CD4-positive, alpha-beta T cell treated with Interleukin-17A for 1 hour (primary cell): Measurements from ENCODE around the gene KDM6B.

Experiments used
- DNase-seq: peaks from one replicate; pipeline ENCODE4 v3.0.0-alpha.2; 2020

Gene KDM6B

DNA sequence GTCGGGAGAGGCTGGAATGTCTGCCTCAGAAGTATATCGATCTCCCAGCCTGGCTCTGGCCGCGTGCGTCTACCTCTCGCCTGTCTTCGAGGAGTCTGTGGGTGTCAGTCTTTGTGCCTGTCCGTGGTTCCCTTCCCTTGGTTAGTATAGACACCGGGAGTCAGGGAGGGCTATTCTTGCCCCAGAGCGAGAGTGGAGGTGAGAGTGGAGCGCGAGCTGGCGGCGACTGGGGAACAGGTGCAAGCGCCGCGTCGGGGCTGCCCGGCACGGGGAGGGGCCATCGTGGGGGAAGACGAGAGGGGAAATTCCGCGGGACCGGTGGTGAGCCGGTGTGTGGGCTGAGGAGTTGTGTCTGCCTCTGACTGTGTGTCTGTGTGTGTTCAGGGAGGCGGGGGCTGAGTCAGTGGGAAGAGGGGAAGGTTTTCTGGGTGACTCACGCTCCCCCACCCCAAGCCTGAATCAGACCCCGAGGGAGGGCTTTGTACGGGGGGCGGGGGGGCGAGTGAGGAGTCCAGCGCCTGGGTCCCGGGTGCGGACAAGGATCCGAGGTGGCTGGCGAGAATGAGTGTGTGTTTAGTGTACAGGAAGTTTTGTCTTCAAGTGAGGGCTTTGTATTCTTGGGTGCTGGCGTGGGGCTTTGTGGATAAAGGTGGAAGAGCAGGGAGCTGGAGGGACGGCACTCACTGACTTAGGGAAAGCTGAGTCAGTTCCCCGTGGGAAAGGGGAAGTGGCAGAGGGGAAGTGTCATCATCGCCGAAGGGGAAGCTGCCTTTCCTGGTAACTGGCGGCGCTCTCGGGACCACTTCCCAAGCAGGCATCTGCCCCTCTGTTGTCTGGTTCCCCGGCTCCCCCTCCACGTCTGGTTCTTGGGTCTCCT, 8.6 kb downstream of the KDM6B start:
- peak; percentile 99 for DNase-seq

DNA sequence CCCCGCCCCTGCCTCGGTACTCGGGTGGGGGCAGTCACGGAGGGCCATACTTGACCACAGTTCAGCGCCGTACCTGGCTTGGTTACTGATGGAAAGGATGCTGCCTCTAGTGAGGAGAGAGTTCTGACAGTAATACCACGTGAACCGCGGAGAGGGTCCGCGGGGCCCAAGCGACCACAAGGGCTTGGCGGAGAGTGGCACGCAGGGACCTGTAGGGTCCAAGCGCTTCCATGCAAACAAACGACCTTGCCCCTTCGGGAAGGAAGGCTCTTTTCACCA, 9.2 kb downstream of the KDM6B start:
- DNase-seq: no peak

DNA sequence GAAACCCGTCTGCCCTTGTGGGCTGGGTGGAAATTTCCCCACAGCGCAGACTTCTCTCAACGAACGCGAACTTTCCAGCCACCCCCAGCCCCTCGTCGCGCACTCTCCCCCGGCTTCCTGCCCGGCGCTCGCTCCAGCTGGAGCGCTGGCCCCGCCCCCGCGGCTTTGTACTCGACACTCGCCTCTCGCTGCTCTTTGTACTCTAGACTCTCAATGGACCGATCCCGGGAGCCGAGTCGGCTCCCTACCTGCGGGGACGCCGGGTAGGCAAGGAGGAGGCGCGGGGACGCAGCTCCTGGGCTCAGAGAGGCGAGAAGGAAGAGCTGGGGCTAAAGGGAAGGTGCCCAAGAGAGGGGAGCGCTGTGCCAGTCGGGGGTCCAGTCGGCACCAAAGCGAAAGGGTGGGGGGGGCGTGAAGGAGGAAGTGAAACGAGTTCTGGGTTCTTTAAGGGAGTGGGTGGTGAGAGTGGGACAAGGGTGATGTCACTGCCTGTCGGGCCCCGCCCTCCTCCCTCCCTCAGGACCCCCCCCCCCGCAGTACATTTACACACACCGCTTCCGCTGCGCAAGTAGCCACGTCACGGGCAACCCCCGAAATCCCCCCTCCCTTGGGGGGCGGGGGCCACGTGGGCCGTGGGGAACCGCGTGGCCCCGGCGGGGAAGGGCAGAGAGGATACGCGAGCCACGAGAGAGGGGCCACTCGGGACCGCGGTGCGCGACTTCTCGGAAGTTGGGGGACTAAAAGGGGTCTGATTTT, 9.7 kb downstream of the KDM6B start:
- DNase-seq: peak; percentile 96

DNA sequence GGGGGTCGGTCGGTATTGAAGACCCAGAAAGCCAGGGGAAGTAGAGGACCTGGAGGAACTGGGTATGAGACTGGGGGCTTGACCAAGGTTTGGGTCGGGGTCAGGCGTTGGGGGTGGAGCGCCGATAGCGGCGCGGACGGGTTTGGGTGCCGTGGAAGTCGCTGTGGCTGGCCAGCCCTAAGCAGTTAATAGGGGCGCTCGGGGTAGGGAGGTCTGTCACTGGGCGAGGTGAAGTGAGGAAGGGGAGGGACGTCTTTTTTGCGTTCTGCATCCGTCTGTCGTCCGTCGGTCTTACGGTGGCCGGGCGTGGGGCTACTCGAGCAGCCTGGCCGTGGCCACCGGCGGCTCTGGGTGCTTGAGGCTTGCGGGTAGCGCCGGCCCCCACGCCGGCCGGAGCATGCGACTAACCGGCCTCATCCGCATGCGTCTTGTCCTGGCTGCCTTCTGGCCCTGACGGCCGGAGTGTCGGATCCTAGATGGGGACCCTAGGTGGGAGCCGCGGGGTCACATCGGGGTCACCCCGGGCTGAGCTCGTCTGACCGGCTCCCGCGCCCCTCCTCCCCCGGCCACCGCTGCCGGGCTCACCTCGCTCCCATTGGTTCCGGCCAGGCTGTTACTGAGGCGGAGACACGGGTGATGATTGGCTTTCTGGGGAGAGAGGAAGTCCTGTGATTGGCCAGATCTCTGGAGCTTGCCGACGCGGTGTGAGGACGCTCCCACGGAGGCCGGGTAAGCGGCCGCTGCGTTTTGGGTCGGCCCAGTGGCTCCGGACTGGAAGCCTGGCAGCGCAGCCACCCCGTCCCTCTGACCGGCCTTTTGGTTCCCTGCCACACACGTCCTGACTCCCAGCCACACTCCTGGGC, 10.5 kb downstream of the KDM6B start:
- peak; percentile 92 for DNase-seq

DNA sequence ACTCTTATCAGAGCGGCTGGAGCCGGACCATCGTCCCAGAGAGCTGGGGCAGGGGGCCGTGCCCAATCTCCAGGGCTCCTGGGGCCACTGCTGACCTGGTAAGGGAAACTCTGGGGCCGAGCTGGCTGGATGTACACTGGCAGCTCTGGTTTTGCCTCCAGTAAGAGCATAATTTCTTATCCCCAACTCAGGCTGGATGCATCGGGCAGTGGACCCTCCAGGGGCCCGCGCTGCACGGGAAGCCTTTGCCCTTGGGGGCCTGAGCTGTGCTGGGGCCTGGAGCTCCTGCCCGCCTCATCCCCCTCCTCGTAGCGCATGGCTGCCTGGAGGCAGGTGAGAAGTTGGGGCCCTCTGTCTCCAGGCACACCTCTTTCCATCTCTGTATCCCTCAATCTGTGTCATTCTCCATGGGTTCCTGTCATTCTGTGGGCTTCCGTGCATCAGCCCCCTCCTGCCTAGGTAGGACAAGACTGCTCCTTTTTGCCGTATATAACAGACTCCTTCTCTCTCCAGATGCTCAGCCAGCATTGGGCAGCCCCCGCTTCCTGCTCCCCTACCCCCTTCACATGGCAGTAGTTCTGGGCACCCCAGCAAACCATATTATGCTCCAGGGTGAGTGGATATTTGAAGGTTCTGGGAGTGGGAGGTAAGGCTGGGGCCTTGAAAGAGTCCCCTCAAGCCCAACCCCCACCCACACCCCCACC, 11.5 kb downstream of the KDM6B start:
- peak; percentile 18 for DNase-seq

DNA sequence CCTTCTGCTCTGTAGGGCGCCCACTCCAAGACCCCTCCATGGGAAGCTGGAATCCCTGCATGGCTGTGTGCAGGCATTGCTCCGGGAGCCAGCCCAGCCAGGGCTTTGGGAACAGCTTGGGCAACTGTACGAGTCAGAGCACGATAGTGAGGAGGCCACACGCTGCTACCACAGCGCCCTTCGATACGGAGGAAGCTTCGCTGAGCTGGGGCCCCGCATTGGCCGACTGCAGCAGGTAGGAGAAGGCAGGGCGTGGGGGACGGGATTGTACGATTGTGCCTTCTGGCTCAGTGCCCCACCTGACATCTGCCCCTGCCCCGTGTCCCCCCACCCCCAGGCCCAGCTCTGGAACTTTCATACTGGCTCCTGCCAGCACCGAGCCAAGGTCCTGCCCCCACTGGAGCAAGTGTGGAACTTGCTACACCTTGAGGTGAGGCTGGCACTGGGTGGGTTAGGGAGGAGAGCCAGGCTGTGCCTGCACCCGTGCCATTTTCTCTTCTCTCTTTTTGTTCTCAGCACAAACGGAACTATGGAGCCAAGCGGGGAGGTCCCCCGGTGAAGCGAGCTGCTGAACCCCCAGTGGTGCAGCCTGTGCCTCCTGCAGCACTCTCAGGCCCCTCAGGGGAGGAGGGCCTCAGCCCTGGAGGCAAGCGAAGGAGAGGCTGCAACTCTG, 12.2 kb downstream of the KDM6B start:
- DNase-seq: no peak

DNA sequence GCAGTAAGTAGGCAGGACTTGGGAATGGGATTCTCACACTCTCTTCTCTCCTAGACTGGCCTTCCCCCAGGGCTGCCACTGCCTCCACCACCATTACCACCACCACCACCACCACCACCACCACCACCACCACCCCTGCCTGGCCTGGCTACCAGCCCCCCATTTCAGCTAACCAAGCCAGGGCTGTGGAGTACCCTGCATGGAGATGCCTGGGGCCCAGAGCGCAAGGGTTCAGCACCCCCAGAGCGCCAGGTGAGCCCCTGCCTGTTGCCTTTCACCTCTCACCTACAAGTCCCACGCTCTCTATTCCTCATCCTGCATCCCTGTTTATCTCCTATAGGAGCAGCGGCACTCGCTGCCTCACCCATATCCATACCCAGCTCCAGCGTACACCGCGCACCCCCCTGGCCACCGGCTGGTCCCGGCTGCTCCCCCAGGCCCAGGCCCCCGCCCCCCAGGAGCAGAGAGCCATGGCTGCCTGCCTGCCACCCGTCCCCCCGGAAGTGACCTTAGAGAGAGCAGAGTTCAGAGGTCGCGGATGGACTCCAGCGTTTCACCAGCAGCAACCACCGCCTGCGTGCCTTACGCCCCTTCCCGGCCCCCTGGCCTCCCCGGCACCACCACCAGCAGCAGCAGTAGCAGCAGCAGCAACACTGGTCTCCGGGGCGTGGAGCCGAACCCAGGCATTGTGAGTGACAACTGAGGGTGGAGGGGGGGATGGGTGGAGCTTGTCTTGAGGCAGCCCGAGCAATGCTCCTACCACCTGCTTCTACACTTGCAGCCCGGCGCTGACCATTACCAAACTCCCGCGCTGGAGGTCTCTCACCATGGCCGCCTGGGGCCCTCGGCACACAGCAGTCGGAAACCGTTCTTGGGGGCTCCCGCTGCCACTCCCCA, 13.0 kb downstream of the KDM6B start:
- peak; percentile 32 for DNase-seq

DNA sequence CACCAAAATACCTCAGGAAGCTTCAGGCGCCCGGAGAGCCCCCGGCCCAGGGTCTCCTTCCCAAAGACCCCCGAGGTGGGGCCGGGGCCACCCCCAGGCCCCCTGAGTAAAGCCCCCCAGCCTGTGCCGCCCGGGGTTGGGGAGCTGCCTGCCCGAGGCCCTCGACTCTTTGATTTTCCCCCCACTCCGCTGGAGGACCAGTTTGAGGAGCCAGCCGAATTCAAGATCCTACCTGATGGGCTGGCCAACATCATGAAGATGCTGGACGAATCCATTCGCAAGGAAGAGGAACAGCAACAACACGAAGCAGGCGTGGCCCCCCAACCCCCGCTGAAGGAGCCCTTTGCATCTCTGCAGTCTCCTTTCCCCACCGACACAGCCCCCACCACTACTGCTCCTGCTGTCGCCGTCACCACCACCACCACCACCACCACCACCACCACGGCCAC, 14.1 kb downstream of the KDM6B start:
- DNase-seq: peak; percentile 38

DNA sequence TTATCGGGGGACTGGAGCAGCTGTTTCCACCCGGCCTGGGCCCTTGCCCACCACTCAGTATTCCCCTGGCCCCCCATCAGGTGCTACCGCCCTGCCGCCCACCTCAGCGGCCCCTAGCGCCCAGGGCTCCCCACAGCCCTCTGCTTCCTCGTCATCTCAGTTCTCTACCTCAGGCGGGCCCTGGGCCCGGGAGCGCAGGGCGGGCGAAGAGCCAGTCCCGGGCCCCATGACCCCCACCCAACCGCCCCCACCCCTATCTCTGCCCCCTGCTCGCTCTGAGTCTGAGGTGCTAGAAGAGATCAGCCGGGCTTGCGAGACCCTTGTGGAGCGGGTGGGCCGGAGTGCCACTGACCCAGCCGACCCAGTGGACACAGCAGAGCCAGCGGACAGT, 14.7 kb downstream of the KDM6B start:
- no peak for DNase-seq

DNA sequence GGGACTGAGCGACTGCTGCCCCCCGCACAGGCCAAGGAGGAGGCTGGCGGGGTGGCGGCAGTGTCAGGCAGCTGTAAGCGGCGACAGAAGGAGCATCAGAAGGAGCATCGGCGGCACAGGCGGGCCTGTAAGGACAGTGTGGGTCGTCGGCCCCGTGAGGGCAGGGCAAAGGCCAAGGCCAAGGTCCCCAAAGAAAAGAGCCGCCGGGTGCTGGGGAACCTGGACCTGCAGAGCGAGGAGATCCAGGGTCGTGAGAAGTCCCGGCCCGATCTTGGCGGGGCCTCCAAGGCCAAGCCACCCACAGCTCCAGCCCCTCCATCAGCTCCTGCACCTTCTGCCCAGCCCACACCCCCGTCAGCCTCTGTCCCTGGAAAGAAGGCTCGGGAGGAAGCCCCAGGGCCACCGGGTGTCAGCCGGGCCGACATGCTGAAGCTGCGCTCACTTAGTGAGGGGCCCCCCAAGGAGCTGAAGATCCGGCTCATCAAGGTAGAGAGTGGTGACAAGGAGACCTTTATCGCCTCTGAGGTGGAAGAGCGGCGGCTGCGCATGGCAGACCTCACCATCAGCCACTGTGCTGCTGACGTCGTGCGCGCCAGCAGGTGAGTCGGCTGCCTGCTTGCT, 15.2 kb downstream of the KDM6B start:
- peak; percentile 23 for DNase-seq

DNA sequence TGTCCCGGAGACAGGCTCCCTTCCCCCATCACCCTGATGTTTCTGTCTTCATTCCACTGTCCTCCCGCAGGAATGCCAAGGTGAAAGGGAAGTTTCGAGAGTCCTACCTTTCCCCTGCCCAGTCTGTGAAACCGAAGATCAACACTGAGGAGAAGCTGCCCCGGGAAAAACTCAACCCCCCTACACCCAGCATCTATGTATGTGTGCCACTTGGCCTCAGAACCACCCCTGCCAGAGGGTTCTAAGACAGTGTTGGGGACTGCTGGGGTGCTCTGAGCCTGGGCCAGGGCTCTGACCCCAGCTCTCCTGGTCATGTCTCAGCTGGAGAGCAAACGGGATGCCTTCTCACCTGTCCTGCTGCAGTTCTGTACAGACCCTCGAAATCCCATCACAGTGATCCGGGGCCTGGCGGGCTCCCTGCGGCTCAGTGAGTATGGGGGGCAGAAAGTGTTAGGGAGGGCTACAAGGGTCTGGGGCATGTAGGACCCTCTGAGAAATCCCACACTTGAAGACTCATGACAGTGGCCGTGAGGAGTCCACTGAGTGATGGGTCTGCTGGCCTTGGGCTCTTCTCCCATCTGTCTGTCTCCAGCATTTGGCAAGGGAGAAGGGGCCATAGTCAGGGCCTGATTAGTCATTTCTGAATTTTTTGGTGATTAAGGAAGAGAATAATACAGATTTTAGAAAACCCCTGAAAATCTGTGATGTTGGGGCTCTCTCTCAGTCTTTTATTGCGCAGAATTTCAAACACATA, 15.9 kb downstream of the KDM6B start:
- DNase-seq: no peak

DNA sequence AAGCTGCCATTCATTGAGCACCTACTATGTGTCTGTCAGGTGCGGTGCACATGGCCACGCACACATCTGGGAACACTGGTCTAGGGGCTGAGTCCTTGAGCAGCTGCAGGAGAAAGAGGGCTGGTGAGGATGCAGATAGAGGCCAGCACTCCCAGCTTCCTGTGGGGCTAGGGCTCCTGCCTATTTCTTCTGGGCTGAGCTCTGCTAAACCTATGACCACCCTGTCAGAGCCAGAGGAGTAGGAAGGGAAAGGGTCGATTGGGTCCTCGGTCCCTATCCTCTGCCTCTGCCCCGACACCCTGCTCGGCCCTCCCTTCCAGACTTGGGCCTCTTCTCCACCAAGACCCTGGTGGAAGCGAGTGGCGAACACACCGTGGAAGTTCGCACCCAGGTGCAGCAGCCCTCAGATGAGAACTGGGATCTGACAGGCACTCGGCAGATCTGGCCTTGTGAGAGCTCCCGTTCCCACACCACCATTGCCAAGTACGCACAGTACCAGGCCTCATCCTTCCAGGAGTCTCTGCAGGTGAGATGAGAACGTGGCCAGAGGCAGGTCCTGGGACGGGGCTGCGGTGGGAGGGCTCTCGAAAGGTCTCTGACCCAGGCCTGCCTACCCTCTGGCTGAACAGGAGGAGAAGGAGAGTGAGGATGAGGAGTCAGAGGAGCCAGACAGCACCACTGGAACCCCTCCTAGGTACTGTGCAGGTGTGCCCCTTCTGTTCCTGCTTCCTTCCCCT, 16.9 kb downstream of the KDM6B start:
- peak; percentile 23 for DNase-seq

DNA sequence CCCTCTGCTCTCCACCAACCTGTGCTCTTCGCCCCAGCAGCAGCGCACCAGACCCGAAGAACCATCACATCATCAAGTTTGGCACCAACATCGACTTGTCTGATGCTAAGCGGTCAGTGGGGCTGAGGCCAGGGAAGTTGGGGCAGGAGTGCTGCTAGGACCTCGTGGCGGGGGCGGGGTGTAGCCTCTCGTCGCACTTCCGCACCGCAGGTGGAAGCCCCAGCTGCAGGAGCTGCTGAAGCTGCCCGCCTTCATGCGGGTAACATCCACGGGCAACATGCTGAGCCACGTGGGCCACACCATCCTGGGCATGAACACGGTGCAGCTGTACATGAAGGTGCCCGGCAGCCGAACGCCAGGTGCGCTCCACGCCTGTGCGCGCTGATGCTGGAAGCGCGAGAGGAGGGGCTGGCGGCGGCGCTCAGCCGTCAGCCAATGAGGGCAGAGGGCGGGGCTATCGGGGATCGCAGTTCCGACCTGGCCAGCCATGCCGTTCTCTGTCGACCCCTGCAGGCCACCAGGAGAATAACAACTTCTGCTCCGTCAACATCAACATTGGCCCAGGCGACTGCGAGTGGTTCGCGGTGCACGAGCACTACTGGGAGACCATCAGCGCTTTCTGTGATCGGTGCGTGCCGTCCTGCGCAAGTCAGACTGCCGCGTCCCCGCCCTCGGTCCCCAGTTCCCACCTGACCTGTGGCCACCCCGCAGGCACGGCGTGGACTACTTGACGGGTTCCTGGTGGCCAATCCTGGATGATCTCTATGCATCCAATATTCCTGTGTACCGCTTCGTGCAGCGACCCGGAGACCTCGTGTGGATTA, 17.6 kb downstream of the KDM6B start:
- peak; percentile 95 for DNase-seq

DNA sequence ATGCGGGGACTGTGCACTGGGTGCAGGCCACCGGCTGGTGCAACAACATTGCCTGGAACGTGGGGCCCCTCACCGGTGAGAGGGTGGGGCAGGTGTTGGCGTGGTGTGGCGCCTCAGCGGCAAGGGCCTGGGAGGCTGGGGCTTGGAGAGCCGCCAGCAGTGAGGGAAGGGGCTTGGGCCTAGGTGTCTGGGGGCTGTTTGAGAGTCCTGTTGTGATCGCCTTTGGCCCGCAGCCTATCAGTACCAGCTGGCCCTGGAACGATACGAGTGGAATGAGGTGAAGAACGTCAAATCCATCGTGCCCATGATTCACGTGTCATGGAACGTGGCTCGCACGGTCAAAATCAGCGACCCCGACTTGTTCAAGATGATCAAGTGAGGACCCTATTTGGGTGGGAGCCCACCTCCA, 18.2 kb downstream of the KDM6B start:
- no peak for DNase-seq

DNA sequence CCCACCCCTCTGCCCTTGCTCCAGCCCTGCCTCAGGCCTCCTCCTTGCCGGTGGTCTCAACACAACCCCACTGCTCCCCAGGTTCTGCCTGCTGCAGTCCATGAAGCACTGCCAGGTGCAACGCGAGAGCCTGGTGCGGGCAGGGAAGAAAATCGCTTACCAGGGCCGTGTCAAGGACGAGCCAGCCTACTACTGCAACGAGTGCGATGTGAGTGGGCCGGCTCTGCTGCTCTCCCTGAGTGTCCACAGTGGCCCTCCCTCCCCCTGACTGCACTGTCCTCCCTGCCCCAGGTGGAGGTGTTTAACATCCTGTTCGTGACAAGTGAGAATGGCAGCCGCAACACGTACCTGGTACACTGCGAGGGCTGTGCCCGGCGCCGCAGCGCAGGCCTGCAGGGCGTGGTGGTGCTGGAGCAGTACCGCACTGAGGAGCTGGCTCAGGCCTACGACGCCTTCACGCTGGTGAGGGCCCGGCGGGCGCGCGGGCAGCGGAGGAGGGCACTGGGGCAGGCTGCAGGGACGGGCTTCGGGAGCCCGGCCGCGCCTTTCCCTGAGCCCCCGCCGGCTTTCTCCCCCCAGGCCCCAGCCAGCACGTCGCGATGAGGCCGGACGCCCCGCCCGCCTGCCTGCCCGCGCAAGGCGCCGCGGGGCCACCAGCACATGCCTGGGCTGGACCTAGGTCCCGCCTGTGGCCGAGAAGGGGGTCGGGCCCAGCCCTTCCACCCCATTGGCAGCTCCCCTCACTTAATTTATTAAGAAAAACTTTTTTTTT, 19.1 kb downstream of the KDM6B start:
- peak; percentile 39 for DNase-seq

DNA sequence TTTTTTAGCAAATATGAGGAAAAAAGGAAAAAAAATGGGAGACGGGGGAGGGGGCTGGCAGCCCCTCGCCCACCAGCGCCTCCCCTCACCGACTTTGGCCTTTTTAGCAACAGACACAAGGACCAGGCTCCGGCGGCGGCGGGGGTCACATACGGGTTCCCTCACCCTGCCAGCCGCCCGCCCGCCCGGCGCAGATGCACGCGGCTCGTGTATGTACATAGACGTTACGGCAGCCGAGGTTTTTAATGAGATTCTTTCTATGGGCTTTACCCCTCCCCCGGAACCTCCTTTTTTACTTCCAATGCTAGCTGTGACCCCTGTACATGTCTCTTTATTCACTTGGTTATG, 19.6 kb downstream of the KDM6B start:
- peak; percentile 34 for DNase-seq

DNA sequence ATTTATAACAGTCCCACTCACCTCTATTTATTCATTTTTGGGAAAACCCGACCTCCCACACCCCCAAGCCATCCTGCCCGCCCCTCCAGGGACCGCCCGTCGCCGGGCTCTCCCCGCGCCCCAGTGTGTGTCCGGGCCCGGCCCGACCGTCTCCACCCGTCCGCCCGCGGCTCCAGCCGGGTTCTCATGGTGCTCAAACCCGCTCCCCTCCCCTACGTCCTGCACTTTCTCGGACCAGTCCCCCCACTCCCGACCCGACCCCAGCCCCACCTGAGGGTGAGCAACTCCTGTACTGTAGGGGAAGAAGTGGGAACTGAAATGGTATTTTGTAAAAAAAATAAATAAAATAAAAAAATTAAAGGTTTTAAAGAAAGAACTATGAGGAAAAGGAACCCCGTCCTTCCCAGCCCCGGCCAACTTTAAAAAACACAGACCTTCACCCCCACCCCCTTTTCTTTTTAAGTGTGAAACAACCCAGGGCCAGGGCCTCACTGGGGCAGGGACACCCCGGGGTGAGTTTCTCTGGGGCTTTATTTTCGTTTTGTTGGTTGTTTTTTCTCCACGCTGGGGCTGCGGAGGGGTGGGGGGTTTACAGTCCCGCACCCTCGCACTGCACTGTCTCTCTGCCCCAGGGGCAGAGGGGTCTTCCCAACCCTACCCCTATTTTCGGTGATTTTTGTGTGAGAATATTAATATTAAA, 20.2 kb downstream of the KDM6B start:
- DNase-seq: peak; percentile 25
